ENCODE data around the gene RFX3. TPM values are rescaled to one million over a fixed set of nuclear protein-coding genes. Genes with fewer than 3 reads are reported as not detected.

Gene RFX3
- total RNA-seq, 1 experiment from 2014 or later: 5.7 TPM

- Histone ChIP-seq H3K27ac (ENCODE audit: low read length) (no peak overlapping the region), H3K4me3 (ENCODE audit: low read depth in 2 of 2, low read length in 2 of 2) (no peak overlapping the region), H3K27me3 (ENCODE audit: control insufficient read depth, insufficient read depth, low read length) (no peaks in the 10 kb centered on the region), H3K4me1 (ENCODE audit: control insufficient read depth, insufficient read depth, low read length) (no peaks in the 10 kb centered on the region), H3K36me3 (ENCODE audit: control insufficient read depth, insufficient read depth, low read length) (no peaks in the 10 kb centered on the region), H3K9me3 (ENCODE audit: control insufficient read depth, insufficient read depth, low read depth, low read length) (no peaks in the 10 kb centered on the region)
- ATAC-seq (no peak), DNase-seq (ENCODE audit: low read depth, low spot score) (no peak)
- POLR2A ChIA-PET: no interaction called here
- in situ Hi-C loops (cut with HindIII; ENCODE audit: low pct_unique_long_range_greater_than_20kb, low sequenced_read_pairs): no loop called here
- CTCF ChIA-PET: no interaction called here
- no peak for TF ChIP-seq TCF7L2 (IDR thresholded peaks at IDR 0.05; ENCODE audit: low read depth, low read length)
- no peak for TF ChIP-seq SIN3A (IDR thresholded peaks at IDR 0.05; ENCODE audit: borderline replicate concordance, insufficient read depth, low read depth, low read length)
- TF ChIP-seq POLR2AphosphoS5 (IDR thresholded peaks at IDR 0.05; ENCODE audit: low read depth, low read length): no peak
- no peak for TF ChIP-seq CTCF (IDR thresholded peaks at IDR 0.05)
- TF ChIP-seq REST (IDR thresholded peaks at IDR 0.05; ENCODE audit: insufficient read depth in 1 of 2, low read depth in 2 of 2, low read length in 1 of 2): no peak
- intact Hi-C loops (cut with micrococcal nuclease; ENCODE audit: unreplicated experiment): no loop called here
- BruUV-seq (replicated peaks): no TSS peak
Observed at GRCh38 chr9:3237121-3237520, 288.7 kb downstream of the RFX3 start.

- Histone ChIP-seq H3K4me3 (ENCODE audit: low read depth in 2 of 2, low read length in 2 of 2) (no peak overlapping the region), H3K27ac (ENCODE audit: low read length) (no peak overlapping the region), H3K36me3 (ENCODE audit: control insufficient read depth, insufficient read depth, low read length) (no peaks in the 10 kb centered on the region), H3K27me3 (ENCODE audit: control insufficient read depth, insufficient read depth, low read length) (no peaks in the 10 kb centered on the region), H3K4me1 (ENCODE audit: control insufficient read depth, insufficient read depth, low read length) (no peaks in the 10 kb centered on the region), H3K9me3 (ENCODE audit: control insufficient read depth, insufficient read depth, low read depth, low read length) (no peaks in the 10 kb centered on the region)
- ATAC-seq: no peak
- intact Hi-C loops (cut with micrococcal nuclease; ENCODE audit: unreplicated experiment): no loop called here
- ChIA-PET CTCF (no interaction called here), POLR2A (no interaction called here)
- BruUV-seq (replicated peaks): no TSS peak
- no peak for DNase-seq (ENCODE audit: low read depth, low spot score)
- TF ChIP-seq CTCF (IDR thresholded peaks at IDR 0.05) (no peak), TCF7L2 (IDR thresholded peaks at IDR 0.05; ENCODE audit: low read depth, low read length) (no peak), REST (IDR thresholded peaks at IDR 0.05; ENCODE audit: insufficient read depth in 1 of 2, low read depth in 2 of 2, low read length in 1 of 2) (no peak), SIN3A (IDR thresholded peaks at IDR 0.05; ENCODE audit: borderline replicate concordance, insufficient read depth, low read depth, low read length) (no peak), POLR2AphosphoS5 (IDR thresholded peaks at IDR 0.05; ENCODE audit: low read depth, low read length) (no peak)
- in situ Hi-C loops (cut with HindIII; ENCODE audit: low pct_unique_long_range_greater_than_20kb, low sequenced_read_pairs): no loop called here
Observed at GRCh38 chr9:3235497-3235896, 290.3 kb downstream of the RFX3 start.

Data from Panc1 (cell line).